Stimulated activated naive CD8-positive, alpha-beta T cell treated with anti-CD3 and anti-CD28 coated beads, Interleukin-15, Interleukin-2, amounts not matched to agents 100 ng/mL and 50 ng/mL, for 24 hours (primary cell): Measurements from ENCODE around the gene TOMT.

ENCODE experiments used
- H3K27ac Mint-ChIP-seq: one replicate; pipeline ENCODE4 v1.8.0; 2021; ENCODE audit warnings: mild to moderate bottlenecking, mixed read lengths
- H3K27me3 Mint-ChIP-seq: one replicate; pipeline ENCODE4 v1.8.0; 2021; ENCODE audit warnings: mixed read lengths
- H3K36me3 Mint-ChIP-seq: one replicate; pipeline ENCODE4 v1.8.0; 2021; ENCODE audit warnings: low read depth, mixed read lengths
- H3K4me1 Mint-ChIP-seq: one replicate; pipeline ENCODE4 v1.8.0; 2021; ENCODE audit warnings: low read depth, mixed read lengths
- H3K4me3 Mint-ChIP-seq: one replicate; pipeline ENCODE4 v1.8.0; 2021; ENCODE audit warnings: mild to moderate bottlenecking, mixed read lengths
- H3K9me3 Mint-ChIP-seq: one replicate; pipeline ENCODE4 v1.8.0; 2021; ENCODE audit warnings: mixed read lengths

The TOMT gene

GRCh38 chr11:72105888-72106287 lies at the start of gene TOMT:
Gene TOMT, plus strand, starts transcription at chr11:72105924. Its CDS starts 28 bp downstream, at chr11:72105952.
- Mint-ChIP-seq H3K36me3 (peaks cover 16% of the 10 kb centered on the region), H3K4me3 (no peak within 1 kb of the TSS), H3K27ac (no peak within 1 kb of the TSS), H3K4me1 (peaks cover 30% of the 10 kb centered on the region), H3K9me3 (no peaks in the 10 kb centered on the region), H3K27me3 (no peaks in the 10 kb centered on the region)

- Mint-ChIP-seq H3K27ac (no peak overlapping the region), H3K4me1 (peaks cover 4% of the 10 kb centered on the region), H3K36me3 (peaks cover 27% of the 10 kb centered on the region), H3K27me3 (no peaks in the 10 kb centered on the region), H3K4me3 (no peak overlapping the region), H3K9me3 (no peaks in the 10 kb centered on the region)
Measured at GRCh38 chr11:72058416-72059034, 47.2 kb upstream of the TOMT start.

- no peak overlapping the region for H3K27ac Mint-ChIP-seq
Measured at GRCh38 chr11:72061739-72062396, 43.9 kb upstream of the TOMT start.

GRCh38 chr11:72066855-72067254 lies 38.9 kb upstream of the TOMT start:
- Mint-ChIP-seq H3K27me3 (no peaks in the 10 kb centered on the region), H3K36me3 (peaks cover 55% of the 10 kb centered on the region), H3K4me3 (no peak overlapping the region), H3K4me1 (peaks cover 39% of the 10 kb centered on the region), H3K27ac (no peak overlapping the region), H3K9me3 (no peaks in the 10 kb centered on the region)

More at GRCh38 chr11:72061739-72062396, 43.9 kb upstream of the TOMT start:
- Mint-ChIP-seq H3K4me3 (no peak overlapping the region), H3K27me3 (no peaks in the 10 kb centered on the region), H3K4me1 (peaks cover 4% of the 10 kb centered on the region), H3K9me3 (no peaks in the 10 kb centered on the region), H3K36me3 (peaks cover 39% of the 10 kb centered on the region)

GRCh38 chr11:72067266-72067665 lies 38.5 kb upstream of the TOMT start:
- H3K9me3 Mint-ChIP-seq = no peaks in the 10 kb centered on the region
- H3K36me3 Mint-ChIP-seq = peaks cover 51% of the 10 kb centered on the region
- peaks cover 42% of the 10 kb centered on the region for H3K4me1 Mint-ChIP-seq
- no peak overlapping the region for H3K27ac Mint-ChIP-seq
- H3K4me3 Mint-ChIP-seq = no peak overlapping the region
- H3K27me3 Mint-ChIP-seq = no peaks in the 10 kb centered on the region

GRCh38 chr11:72067676-72068075 lies 38.0 kb upstream of the TOMT start:
- Mint-ChIP-seq H3K27ac (no peak overlapping the region), H3K4me1 (peaks cover 46% of the 10 kb centered on the region), H3K27me3 (no peaks in the 10 kb centered on the region), H3K9me3 (no peaks in the 10 kb centered on the region), H3K4me3 (no peak overlapping the region), H3K36me3 (peaks cover 48% of the 10 kb centered on the region)

- Mint-ChIP-seq H3K4me3 (peak overlapping the region; percentile 14), H3K9me3 (no peaks in the 10 kb centered on the region)
Measured at GRCh38 chr11:72069200-72069599, 36.5 kb upstream of the TOMT start.

GRCh38 chr11:72069787-72070251 lies 35.9 kb upstream of the TOMT start:
- H3K4me3 Mint-ChIP-seq = peak overlapping the region; percentile 14
- peaks cover 51% of the 10 kb centered on the region for H3K4me1 Mint-ChIP-seq
- H3K9me3 Mint-ChIP-seq = no peaks in the 10 kb centered on the region
- no peaks in the 10 kb centered on the region for H3K27me3 Mint-ChIP-seq
- H3K27ac Mint-ChIP-seq = peak overlapping the region; percentile 33
- H3K36me3 Mint-ChIP-seq = peaks cover 48% of the 10 kb centered on the region

More at GRCh38 chr11:72069200-72069599, 36.5 kb upstream of the TOMT start:
- Mint-ChIP-seq H3K27me3 (no peaks in the 10 kb centered on the region), H3K36me3 (peaks cover 48% of the 10 kb centered on the region), H3K4me1 (peaks cover 51% of the 10 kb centered on the region), H3K27ac (peak overlapping the region; percentile 33)

GRCh38 chr11:72070491-72070890 lies 35.2 kb upstream of the TOMT start:
- no peak overlapping the region for H3K4me3 Mint-ChIP-seq
- H3K27me3 Mint-ChIP-seq = no peaks in the 10 kb centered on the region
- H3K27ac Mint-ChIP-seq = peak overlapping the region; percentile 0
- H3K9me3 Mint-ChIP-seq = no peaks in the 10 kb centered on the region
- H3K36me3 Mint-ChIP-seq = peaks cover 47% of the 10 kb centered on the region
- H3K4me1 Mint-ChIP-seq = peaks cover 51% of the 10 kb centered on the region

GRCh38 chr11:72072348-72072747 lies 33.4 kb upstream of the TOMT start:
- Mint-ChIP-seq H3K36me3 (peaks cover 35% of the 10 kb centered on the region), H3K4me3 (no peak overlapping the region), H3K27me3 (no peaks in the 10 kb centered on the region), H3K4me1 (peaks cover 57% of the 10 kb centered on the region), H3K9me3 (no peaks in the 10 kb centered on the region), H3K27ac (no peak overlapping the region)

GRCh38 chr11:72075109-72075508 lies 30.6 kb upstream of the TOMT start:
- peaks cover 52% of the 10 kb centered on the region for H3K4me1 Mint-ChIP-seq
- H3K36me3 Mint-ChIP-seq = peaks cover 14% of the 10 kb centered on the region
- H3K27me3 Mint-ChIP-seq = no peaks in the 10 kb centered on the region
- no peak overlapping the region for H3K27ac Mint-ChIP-seq
- no peak overlapping the region for H3K4me3 Mint-ChIP-seq
- H3K9me3 Mint-ChIP-seq = no peaks in the 10 kb centered on the region

GRCh38 chr11:72075756-72076155 lies 30.0 kb upstream of the TOMT start:
- Mint-ChIP-seq H3K27me3 (no peaks in the 10 kb centered on the region), H3K27ac (no peak overlapping the region), H3K9me3 (no peaks in the 10 kb centered on the region), H3K4me1 (peaks cover 52% of the 10 kb centered on the region), H3K4me3 (no peak overlapping the region), H3K36me3 (peaks cover 10% of the 10 kb centered on the region)

- peaks cover 6% of the 10 kb centered on the region for H3K36me3 Mint-ChIP-seq
- H3K4me3 Mint-ChIP-seq = peak overlapping the region; percentile 85
- H3K27me3 Mint-ChIP-seq = no peaks in the 10 kb centered on the region
- no peaks in the 10 kb centered on the region for H3K9me3 Mint-ChIP-seq
- H3K27ac Mint-ChIP-seq = peak overlapping the region; percentile 7
- peaks cover 46% of the 10 kb centered on the region for H3K4me1 Mint-ChIP-seq
Measured at GRCh38 chr11:72078477-72078876, 27.2 kb upstream of the TOMT start.

GRCh38 chr11:72079819-72080325 lies 25.9 kb upstream of the TOMT start:
- Mint-ChIP-seq H3K36me3 (peaks cover 4% of the 10 kb centered on the region), H3K27ac (peak overlapping the region; percentile 92), H3K4me3 (peak overlapping the region; percentile 85), H3K27me3 (no peaks in the 10 kb centered on the region), H3K9me3 (no peaks in the 10 kb centered on the region), H3K4me1 (peaks cover 45% of the 10 kb centered on the region)

GRCh38 chr11:72080326-72081183 lies 25.2 kb upstream of the TOMT start, which contains the start of the genes LRRC51 and NUMA1:
Gene LRRC51, plus strand, starts transcription at chr11:72080850. Its CDS starts 8,234 bp downstream, at chr11:72089084.
Gene NUMA1, minus strand, starts transcription at chr11:72080542. Its CDS starts 44,599 bp downstream, at chr11:72035943.
- H3K4me3 Mint-ChIP-seq = peak within 1 kb of the TSS; percentile 85
- peaks cover 3% of the 10 kb centered on the region for H3K36me3 Mint-ChIP-seq
- H3K27ac Mint-ChIP-seq = peak within 1 kb of the TSS; percentile 97
- H3K27me3 Mint-ChIP-seq = no peaks in the 10 kb centered on the region
- H3K4me1 Mint-ChIP-seq = peaks cover 45% of the 10 kb centered on the region
- no peaks in the 10 kb centered on the region for H3K9me3 Mint-ChIP-seq
